ENCODE results near the gene ACAP3.

DNA sequence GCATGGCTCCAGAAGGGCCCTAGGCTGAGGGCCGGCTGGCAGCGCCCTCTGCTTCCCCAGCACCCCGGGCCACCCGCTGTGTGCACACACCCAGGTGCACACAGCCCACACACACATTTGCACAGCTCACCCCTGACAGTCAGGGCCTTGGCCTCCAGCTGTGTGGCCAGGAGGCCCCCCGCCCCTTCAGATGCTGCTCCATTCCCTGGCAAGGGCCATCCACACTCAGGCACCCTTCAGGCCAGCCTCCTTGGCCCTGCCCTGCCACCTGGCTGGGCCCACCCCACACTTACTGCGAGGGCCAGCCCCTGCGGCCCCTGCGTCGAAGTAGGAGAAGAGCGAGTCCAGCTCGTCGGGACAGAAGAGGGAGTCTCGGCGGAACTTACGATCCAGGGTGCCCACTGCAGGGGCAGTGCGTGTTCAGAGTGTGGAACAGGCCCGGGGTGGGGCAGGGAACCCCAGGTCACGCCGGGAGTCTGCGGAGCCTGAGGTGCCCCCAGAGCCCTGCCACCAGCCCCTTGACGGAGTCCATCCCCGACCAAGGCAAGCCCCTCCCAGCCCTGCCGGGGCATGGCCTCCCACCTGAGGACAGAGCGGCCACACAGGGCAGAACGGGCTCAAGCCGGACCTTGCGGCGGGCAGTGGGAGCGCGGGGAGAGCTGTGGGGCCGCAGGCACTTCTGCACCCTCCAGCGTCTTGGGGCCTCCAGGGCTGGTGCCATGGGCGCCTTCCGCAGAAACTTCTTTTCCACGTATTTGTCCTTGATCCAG lies 12.4 kb downstream of the ACAP3 start:
- no peak for TF ChIP-seq CTCF (IDR thresholded peaks at IDR 0.05; ENCODE audit: low read length)
- no peak for TF ChIP-seq EZH2 (optimal IDR thresholded peaks at IDR 0.05; ENCODE audit: low read depth, low read length)
- TF ChIP-seq EZH2phosphoT487 (IDR thresholded peaks at IDR 0.05; ENCODE audit: low read length), result no peak

All from MM.1S (cell line).